Left ventricle myocardium inferior (tissue), 1 donor: ENCODE measurements around the gene NECTIN2. TPM values are rescaled to one million over a fixed set of nuclear protein-coding genes. Genes with fewer than 3 reads are reported as not detected.
A peak's percentile ranks its signal among the peaks of the same experiment; 100 is the strongest.

Source experiments
- DNase-seq: peaks from one replicate; pipeline ENCODE4 v3.0.0-alpha.2; 2020
- H3K27ac ChIP-seq: fragments of 200-600 bp; replicated peaks from 2 replicates; pipeline ENCODE4 v1.8.0; 2021
- H3K27me3 ChIP-seq: fragments of 200-600 bp; 2 replicates; pipeline ENCODE4 v1.8.0; 2021; ENCODE audit warnings: low read depth
- H3K36me3 ChIP-seq: fragments of 200-600 bp; 2 replicates; pipeline ENCODE4 v1.8.0; 2021
- H3K4me1 ChIP-seq: fragments of 200-600 bp; 2 replicates; pipeline ENCODE4 v1.8.0; 2021
- H3K4me3 ChIP-seq: fragments of 200-600 bp; 2 replicates; pipeline ENCODE4 v1.8.0; 2021; ENCODE audit warnings: mild to moderate bottlenecking, moderate library complexity
- H3K9me3 ChIP-seq: fragments of 200-600 bp; replicated peaks from 2 replicates; pipeline ENCODE4 v1.8.0; 2021
- intact Hi-C: fragments of 100-400 bp; cut with micrococcal nuclease; formaldehyde crosslinking; loops from one replicate; pipeline ENCODE4 v1.11.0; 2022
- total RNA-seq: library from RNA; stranded (reverse); fragmentation: NEBNext Ultra II Directional; extraction: Animal tissue kit (Norgen Biotek cat#: 25700); gene quantifications from one replicate; pipeline ENCODE4 v1.2.1, GENCODE V29; 2021
- TF ChIP-seq, protein P1 (sequence below): fragments of 200-600 bp; IDR thresholded peaks from 2 replicates; pipeline ENCODE4 v1.8.0; 2021; ENCODE audit warnings: antibody characterized with exemption, mild to moderate bottlenecking, borderline replicate concordance
- donor health status: DM: no; HTN: yes; CAD: no; lungs with severe emphysema.

NECTIN2 gene
- total RNA-seq, 1 donor from 2014 or later: 40.7 TPM

DNA sequence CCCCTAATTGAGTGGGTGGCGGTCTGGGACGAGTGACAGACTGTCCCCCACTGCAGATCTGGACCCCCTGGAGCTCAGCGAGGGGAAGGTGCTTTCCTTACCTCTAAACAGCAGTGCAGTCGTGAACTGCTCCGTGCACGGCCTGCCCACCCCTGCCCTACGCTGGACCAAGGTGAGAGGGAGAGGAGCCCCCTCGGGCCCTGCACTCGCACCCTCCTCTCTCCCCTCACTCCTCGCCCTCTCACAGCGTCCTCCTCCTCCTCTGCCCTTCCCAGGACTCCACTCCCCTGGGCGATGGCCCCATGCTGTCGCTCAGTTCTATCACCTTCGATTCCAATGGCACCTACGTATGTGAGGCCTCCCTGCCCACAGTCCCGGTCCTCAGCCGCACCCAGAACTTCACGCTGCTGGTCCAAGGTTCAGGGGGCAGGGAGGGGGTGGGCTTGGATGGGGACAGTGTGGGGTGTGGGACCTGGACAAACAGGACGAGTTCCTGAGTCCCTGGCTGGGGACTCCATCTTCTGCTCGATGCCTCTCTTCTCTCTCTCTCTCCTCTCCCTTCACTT lies 27.5 kb upstream of the NECTIN2 start:
- no peak overlapping the region for H3K4me3 ChIP-seq
- TF ChIP-seq, protein P1, sequence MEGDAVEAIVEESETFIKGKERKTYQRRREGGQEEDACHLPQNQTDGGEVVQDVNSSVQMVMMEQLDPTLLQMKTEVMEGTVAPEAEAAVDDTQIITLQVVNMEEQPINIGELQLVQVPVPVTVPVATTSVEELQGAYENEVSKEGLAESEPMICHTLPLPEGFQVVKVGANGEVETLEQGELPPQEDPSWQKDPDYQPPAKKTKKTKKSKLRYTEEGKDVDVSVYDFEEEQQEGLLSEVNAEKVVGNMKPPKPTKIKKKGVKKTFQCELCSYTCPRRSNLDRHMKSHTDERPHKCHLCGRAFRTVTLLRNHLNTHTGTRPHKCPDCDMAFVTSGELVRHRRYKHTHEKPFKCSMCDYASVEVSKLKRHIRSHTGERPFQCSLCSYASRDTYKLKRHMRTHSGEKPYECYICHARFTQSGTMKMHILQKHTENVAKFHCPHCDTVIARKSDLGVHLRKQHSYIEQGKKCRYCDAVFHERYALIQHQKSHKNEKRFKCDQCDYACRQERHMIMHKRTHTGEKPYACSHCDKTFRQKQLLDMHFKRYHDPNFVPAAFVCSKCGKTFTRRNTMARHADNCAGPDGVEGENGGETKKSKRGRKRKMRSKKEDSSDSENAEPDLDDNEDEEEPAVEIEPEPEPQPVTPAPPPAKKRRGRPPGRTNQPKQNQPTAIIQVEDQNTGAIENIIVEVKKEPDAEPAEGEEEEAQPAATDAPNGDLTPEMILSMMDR: no peak
- no peak overlapping the region for H3K27ac ChIP-seq
- peaks cover 32% of the 10 kb centered on the region for H3K36me3 ChIP-seq
- no peaks in the 10 kb centered on the region for H3K9me3 ChIP-seq
- no peaks in the 10 kb centered on the region for H3K27me3 ChIP-seq
- peaks cover 30% of the 10 kb centered on the region for H3K4me1 ChIP-seq
- intact Hi-C loops: no loop called here
- no peak for DNase-seq

DNA sequence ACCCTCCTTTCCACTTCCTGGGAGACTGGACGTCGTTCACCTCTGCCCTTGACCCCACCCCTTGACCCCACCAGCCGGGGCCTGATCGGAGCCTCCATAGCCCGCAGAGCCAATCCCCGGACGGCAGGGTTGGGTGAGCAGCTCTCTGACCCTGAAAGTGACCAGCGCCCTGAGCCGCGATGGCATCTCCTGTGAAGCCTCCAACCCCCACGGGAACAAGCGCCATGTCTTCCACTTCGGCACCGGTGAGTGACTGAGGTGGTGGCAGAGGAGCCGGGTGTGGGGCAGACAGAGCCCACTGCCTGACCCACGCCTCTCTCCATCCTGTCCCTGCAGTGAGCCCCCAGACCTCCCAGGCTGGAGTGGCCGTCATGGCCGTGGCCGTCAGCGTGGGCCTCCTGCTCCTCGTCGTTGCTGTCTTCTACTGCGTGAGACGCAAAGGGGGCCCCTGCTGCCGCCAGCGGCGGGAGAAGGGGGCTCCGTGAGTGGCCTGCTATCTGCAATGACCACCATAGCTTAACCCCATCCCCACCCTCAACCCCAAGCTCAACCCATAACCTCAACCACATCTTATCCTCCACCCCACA lies 26.8 kb upstream of the NECTIN2 start:
- H3K27ac ChIP-seq: no peak overlapping the region
- no peak for DNase-seq

DNA sequence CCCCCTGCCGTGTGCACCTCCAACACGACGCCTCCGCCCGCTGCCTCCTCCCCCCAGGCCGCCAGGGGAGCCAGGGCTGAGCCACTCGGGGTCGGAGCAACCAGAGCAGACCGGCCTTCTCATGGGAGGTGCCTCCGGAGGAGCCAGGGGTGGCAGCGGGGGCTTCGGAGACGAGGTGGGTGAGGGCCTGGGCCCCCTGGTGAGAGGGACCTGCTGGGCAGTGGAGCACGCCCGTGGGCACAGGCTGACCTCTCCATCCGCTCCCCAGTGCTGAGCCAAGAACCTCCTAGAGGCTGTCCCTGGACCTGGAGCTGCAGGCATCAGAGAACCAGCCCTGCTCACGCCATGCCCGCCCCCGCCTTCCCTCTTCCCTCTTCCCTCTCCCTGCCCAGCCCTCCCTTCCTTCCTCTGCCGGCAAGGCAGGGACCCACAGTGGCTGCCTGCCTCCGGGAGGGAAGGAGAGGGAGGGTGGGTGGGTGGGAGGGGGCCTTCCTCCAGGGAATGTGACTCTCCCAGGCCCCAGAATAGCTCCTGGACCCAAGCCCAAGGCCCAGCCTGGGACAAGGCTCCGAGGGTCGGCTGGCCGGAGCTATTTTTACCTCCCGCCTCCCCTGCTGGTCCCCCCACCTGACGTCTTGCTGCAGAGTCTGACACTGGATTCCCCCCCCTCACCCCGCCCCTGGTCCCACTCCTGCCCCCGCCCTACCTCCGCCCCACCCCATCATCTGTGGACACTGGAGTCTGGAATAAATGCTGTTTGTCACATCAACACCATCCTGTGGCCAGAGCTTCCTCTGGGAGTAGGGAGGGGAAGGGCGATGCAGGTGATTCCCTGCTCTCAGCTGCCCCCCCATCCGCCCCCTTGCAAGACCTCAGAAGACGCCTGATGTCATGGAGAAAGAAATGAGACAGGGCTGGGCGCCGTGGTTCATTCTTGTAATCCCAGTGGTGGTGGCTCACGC lies 25.2 kb upstream of the NECTIN2 start:
- Histone ChIP-seq H3K36me3 (peaks cover 11% of the 10 kb centered on the region), H3K4me3 (peak overlapping the region; percentile 50), H3K9me3 (no peaks in the 10 kb centered on the region), H3K27ac (peak overlapping the region; percentile 93), H3K4me1 (peaks cover 30% of the 10 kb centered on the region), H3K27me3 (no peaks in the 10 kb centered on the region)
- DNase-seq: peak; percentile 79
- TF ChIP-seq, protein P1: peak; percentile 10
- intact Hi-C loops: no loop called here

More for the DNA sequence above, 26.8 kb upstream of the NECTIN2 start:
- H3K27me3 ChIP-seq: no peaks in the 10 kb centered on the region
- H3K36me3 ChIP-seq: peaks cover 24% of the 10 kb centered on the region
- H3K4me1 ChIP-seq: peaks cover 30% of the 10 kb centered on the region
- TF ChIP-seq, protein P1: no peak
- intact Hi-C loops: no loop called here
- no peaks in the 10 kb centered on the region for H3K9me3 ChIP-seq
- H3K4me3 ChIP-seq: no peak overlapping the region

DNA sequence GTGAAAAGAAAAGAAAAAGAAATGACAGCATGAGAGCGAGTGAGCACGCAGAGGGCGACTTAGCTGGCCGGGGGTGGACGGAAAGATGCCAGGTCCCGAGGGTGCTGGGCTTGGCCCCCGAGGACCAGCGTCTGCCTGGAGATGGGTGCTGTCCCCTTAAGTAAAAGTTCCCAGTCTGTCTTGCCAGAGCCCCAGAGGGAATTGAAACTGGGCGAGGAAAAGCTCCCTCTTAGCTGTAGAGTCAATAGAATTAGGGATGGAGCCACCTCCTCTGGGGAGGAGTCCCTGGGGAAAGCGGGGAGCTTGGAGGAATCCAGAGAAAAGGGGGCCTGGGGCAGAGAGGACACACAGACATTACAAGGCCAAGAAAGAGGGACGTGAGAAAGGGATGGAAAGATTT lies 23.9 kb upstream of the NECTIN2 start:
- no peak overlapping the region for H3K4me3 ChIP-seq
- H3K4me1 ChIP-seq: peaks cover 30% of the 10 kb centered on the region
- TF ChIP-seq, protein P1: no peak
- peaks cover 11% of the 10 kb centered on the region for H3K36me3 ChIP-seq
- DNase-seq: no peak
- H3K9me3 ChIP-seq: no peaks in the 10 kb centered on the region
- intact Hi-C loops: no loop called here
- H3K27ac ChIP-seq: peak overlapping the region; percentile 93
- no peaks in the 10 kb centered on the region for H3K27me3 ChIP-seq

DNA sequence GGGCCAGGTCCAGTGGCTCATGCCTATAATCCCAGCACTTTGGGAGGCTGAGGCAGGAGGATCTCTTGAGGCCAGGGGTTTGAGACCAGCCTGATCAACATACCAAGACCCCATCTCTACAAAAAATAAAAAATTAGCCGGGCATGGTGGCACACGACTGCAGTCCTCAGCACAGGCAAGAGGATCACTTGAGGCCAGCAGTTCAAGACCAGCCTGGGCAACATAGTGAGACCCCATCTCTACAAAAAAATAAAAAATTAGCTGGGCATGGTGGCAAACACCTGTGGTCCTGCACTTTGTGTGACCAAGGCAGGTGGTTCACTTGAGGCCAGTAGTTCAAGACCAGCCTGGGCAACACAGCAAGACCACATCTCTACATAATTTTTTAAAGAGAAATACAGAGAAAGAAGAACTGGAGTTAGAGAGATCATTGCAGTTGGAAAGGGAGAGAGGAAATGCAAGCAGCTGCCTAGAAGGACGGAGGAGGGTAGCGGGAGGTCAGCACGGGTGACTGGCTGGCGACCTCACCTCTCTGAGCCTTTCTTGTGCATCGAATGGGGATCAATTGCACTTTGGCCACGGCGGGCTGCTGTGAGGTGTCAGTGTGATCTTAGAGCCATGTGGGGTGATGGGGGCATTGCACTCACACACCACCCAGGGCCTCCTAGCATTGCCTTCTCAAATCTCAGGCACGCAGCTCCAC lies 23.3 kb upstream of the NECTIN2 start:
- H3K4me3 ChIP-seq: no peak overlapping the region
- peaks cover 11% of the 10 kb centered on the region for H3K36me3 ChIP-seq
- TF ChIP-seq, protein P1: no peak
- intact Hi-C loops: no loop called here
- H3K9me3 ChIP-seq: no peaks in the 10 kb centered on the region
- no peaks in the 10 kb centered on the region for H3K27me3 ChIP-seq
- peak overlapping the region; percentile 93 for H3K27ac ChIP-seq
- H3K4me1 ChIP-seq: peaks cover 30% of the 10 kb centered on the region
- DNase-seq: no peak
